Myocyte (in vitro differentiated cells): Measurements from ENCODE around the gene GLI3. TPM values are rescaled to one million over a fixed set of nuclear protein-coding genes. Genes with fewer than 3 reads are reported as not detected.

ENCODE experiments used
- DNase-seq: peaks from one replicate; pipeline ENCODE4 v3.0.0-alpha.2; 2012; ENCODE audit warnings: low read depth
- total RNA-seq: library from RNA; depleted of rRNA; stranded (reverse); fragments of >200 nt; gene quantifications from 2 replicates; pipeline ENCODE4 v1.2.3, GENCODE V29; 2014

Gene GLI3
- total RNA-seq, 1 donor from 2014 or later = 3.7 TPM

GRCh38 chr7:42105554-42106358, 131.3 kb downstream of the GLI3 start:
- DNase-seq = no peak

- DNase-seq = no peak
Observed at GRCh38 chr7:42104694-42105093, 132.3 kb downstream of the GLI3 start.

GRCh38 chr7:42104231-42104630, 132.8 kb downstream of the GLI3 start:
- DNase-seq = no peak

GRCh38 chr7:42103456-42103855, 133.6 kb downstream of the GLI3 start:
- DNase-seq = no peak

GRCh38 chr7:42103020-42103419, 134.0 kb downstream of the GLI3 start:
- peak; percentile 75 for DNase-seq

- peak; percentile 87 for DNase-seq
Observed at GRCh38 chr7:42102301-42102700, 134.7 kb downstream of the GLI3 start.

GRCh38 chr7:42100156-42100508, 136.9 kb downstream of the GLI3 start:
- DNase-seq = no peak

- no peak for DNase-seq
Observed at GRCh38 chr7:42099470-42100155, 137.4 kb downstream of the GLI3 start.

GRCh38 chr7:42099066-42099465, 137.9 kb downstream of the GLI3 start:
- DNase-seq = no peak

GRCh38 chr7:42097752-42098151, 139.3 kb downstream of the GLI3 start:
- DNase-seq = peak; percentile 46

- peak; percentile 96 for DNase-seq
Observed at GRCh38 chr7:42096681-42097561, 140.1 kb downstream of the GLI3 start.

GRCh38 chr7:42096268-42096667, 140.7 kb downstream of the GLI3 start:
- no peak for DNase-seq

- no peak for DNase-seq
Observed at GRCh38 chr7:42095791-42096190, 141.2 kb downstream of the GLI3 start.

- DNase-seq = peak; percentile 57
Observed at GRCh38 chr7:42093349-42093905, 143.6 kb downstream of the GLI3 start.

- no peak for DNase-seq
Observed at GRCh38 chr7:42091461-42092291, 145.3 kb downstream of the GLI3 start.

- DNase-seq = no peak
Observed at GRCh38 chr7:42090806-42091205, 146.2 kb downstream of the GLI3 start.

- DNase-seq = no peak
Observed at GRCh38 chr7:42090056-42090455, 147.0 kb downstream of the GLI3 start.

- no peak for DNase-seq
Observed at GRCh38 chr7:42087616-42088015, 149.4 kb downstream of the GLI3 start.

- no peak for DNase-seq
Observed at GRCh38 chr7:42085531-42085930, 151.5 kb downstream of the GLI3 start.

- no peak for DNase-seq
Observed at GRCh38 chr7:42084263-42084662, 152.7 kb downstream of the GLI3 start.

- DNase-seq = no peak
Observed at GRCh38 chr7:42083284-42083683, 153.7 kb downstream of the GLI3 start.
